NCI-H1048 (cell line): ENCODE results near the gene RGPD8.

Experiments
- DNase-seq: peaks from one replicate; lab custom pipeline; 2025; lab: John Stamatoyannopoulos, UW

Gene RGPD8

DNA sequence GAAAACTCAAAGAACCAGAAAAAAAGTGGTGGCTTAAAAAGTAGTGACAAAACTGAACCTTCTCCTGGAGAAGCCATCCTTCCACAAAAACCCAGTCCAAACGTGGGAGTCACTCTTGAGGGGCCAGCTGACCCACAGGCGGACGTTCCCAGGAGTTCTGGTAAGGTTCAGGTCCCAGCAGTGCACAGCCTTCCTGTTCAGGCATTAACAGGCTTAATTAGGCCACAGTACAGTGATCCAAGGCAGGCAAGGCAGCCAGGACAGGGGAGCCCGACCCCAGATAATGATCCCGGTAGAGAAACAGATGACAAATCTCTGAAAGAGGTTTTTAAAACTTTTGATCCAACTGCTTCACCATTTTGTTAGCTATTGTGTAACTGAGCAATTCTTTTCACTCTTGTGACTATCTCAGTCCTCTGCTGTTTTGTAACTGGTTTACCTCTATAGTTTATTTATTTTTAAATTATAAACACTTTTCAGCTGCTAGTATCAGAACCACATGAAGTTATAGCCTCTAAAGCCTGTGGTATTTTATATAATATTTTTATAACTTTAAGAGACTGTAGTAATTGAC is 101.2 kb downstream of the RGPD8 start:
- no peak for DNase-seq

DNA sequence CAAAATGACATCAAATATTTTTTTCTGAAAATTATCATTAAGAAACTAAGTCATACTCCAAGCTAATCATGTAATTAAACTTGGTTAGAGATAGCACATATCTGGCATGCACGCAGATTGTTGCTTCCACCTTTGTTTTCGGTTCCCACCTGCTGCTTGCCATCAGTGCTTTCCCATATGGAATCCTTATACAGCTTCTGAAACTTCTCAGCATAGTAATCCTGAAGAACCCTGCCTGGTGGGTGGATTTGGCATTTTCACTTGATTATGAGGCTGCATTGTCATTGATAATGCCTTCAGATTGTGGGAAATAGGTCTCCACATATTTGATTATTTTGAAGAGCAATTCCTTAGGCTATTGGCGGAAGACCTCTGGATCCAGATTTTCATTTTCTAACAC is 110.5 kb downstream of the RGPD8 start:
- DNase-seq = no peak

- no peak for DNase-seq
Measured at GRCh38 chr2:112321375-112322320, 111.8 kb downstream of the RGPD8 start.
